Gastrocnemius medialis (tissue), 4 donors: ENCODE results near the gene PVRIG. TPM values are rescaled to one million over a fixed set of nuclear protein-coding genes. Genes with fewer than 3 reads are reported as not detected.
A peak's percentile ranks its signal among the peaks of the same experiment; 100 is the strongest.
"Not testable (repeated sequence)": the region's sequence is repeated elsewhere in the genome, so short reads cannot be mapped to it uniquely, and the experiment has no call there.

Source experiments
- ATAC-seq, 2 donors: fragments of 150-250 bp; one replicate each; pipeline ENCODE4 v1.9.1; 2016
- DNase-seq, 2 donors: peaks; one replicate each; pipeline ENCODE4 v3.0.0-alpha.2; 2019
- H3K27ac ChIP-seq, 4 donors: fragments of 200-600 bp; sonication (generic); 1 replicate in 1 of 4; 2 replicates in 3 of 4; pipeline ENCODE4 v1.5.1; 2016 to 2018; ENCODE audit warnings: mild to moderate bottlenecking in 2 of 4, moderate library complexity in 1 of 4
- H3K27me3 ChIP-seq, 3 donors: fragments of 200-600 bp; sonication (generic) in 2 of 3; 1 replicate in 1 of 3; 2 replicates in 2 of 3; pipeline versions ENCODE4 v1.5.1 to v1.6.0; 2016 to 2019; ENCODE audit warnings: mild to moderate bottlenecking in 1 of 3, moderate library complexity in 1 of 3
- H3K36me3 ChIP-seq, 2 donors: fragments of 200-600 bp; sonication (generic) in 1 of 2; one replicate each; pipeline ENCODE4 v1.5.1; 2017 to 2018
- H3K4me1 ChIP-seq, 2 donors: fragments of 200-600 bp; sonication (generic) in 1 of 2; one replicate each; pipeline ENCODE4 v1.5.1; 2016 to 2017; ENCODE audit warnings: mild to moderate bottlenecking in 2 of 2
- H3K4me3 ChIP-seq, 4 donors: fragments of 200-600 bp; sonication (generic) in 3 of 4; 1 replicate in 1 of 4; 2 replicates in 3 of 4; pipeline ENCODE4 v1.5.1; 2016 to 2019; ENCODE audit warnings: mild to moderate bottlenecking in 2 of 4
- H3K9me3 ChIP-seq, 3 donors: fragments of 200-600 bp; sonication (generic) in 2 of 3; 1 replicate in 1 of 3; 2 replicates in 2 of 3; pipeline ENCODE4 v1.5.1; 2016 to 2019
- POLR2A ChIP-seq, 2 donors: fragments of 450-650 bp; IDR thresholded peaks; one replicate each; pipeline ENCODE4 v1.6.1; 2017; ENCODE audit warnings: antibody characterized with exemption in 2 of 2, mild to moderate bottlenecking in 2 of 2, moderate library complexity in 2 of 2
- in situ Hi-C, 4 donors: fragments of 200-750 bp; cut with MboI; loops; one replicate each; pipeline versions ENCODE4 v1.15.0 to v1.8.0; 2017; ENCODE audit warnings: low sequenced_read_pairs in 4 of 4
- intact Hi-C: fragments of 100-400 bp; cut with DNase I; formaldehyde crosslinking; loops from one replicate; pipeline ENCODE4 v1.15.1; 2023; ENCODE audit warnings: low total_unique reads
- total RNA-seq, 4 donors: library from RNA; depleted of rRNA; stranded (reverse); fragments of >200 nt; gene quantifications; one replicate each; pipeline versions ENCODE4 v1.1.0 to v1.2.3, GENCODE V29; 2016
- TF ChIP-seq, protein P1 (sequence below), 5 experiments: fragments of 450-650 bp in 3 of 5; fragments of 200-600 bp in 2 of 5; sonication (generic) in 2 of 5; IDR thresholded peaks in 4 of 5; conservative IDR thresholded peaks in 1 of 5; 1 replicate in 4 of 5; 2 replicates in 1 of 5; pipeline ENCODE4 v1.5.1; 2016 to 2019; ENCODE audit warnings: antibody characterized with exemption in 5 of 5, mild to moderate bottlenecking in 3 of 5, moderate library complexity in 3 of 5

Gene PVRIG
- total RNA-seq, 4 donors from 2014 or later, result not detected

DNA sequence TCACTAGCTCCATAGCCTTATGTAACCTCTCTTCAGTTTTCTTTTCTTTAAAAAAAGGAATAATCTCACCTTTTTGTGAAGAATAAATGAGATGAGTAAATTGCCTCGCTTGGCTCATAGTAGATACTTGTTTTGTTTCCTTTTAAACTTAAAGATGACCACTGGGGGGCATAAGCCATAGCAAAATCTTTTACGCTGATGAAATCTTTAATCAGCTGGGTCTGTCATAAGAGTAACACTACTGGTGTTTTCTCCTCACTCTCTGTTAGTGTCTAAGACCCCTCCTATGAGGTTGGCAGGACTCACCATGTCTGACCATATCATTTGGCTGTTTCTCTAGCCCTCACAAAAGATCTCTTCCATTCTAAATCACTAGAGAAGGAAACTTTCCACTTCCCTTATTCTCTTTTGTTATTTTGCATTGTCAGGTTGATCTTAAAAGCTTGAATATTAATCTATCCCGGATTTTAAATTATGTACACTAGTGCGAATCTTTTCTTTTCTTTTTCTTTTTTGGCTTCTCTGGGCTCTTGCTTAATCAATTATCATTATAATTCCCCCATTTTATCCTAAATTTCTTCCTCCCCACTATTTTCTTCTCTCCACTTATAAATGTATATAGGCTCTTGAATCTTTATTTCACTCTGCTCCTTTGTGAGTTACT, 29.6 kb upstream of the PVRIG start:
- Histone ChIP-seq H3K9me3 (no peaks in the 10 kb centered on the region), H3K4me1 (no peaks in the 10 kb centered on the region), H3K27me3 (no peaks in the 10 kb centered on the region), H3K36me3 (no peaks in the 10 kb centered on the region), H3K27ac (no peak overlapping the region), H3K4me3 (no peak overlapping the region)
- intact Hi-C loops (no loop called here), in situ Hi-C loops (no loop called here)
- DNase-seq, result no peak
- TF ChIP-seq POLR2A (IDR thresholded peaks at IDR 0.05), result no peak
- TF ChIP-seq, protein P1, sequence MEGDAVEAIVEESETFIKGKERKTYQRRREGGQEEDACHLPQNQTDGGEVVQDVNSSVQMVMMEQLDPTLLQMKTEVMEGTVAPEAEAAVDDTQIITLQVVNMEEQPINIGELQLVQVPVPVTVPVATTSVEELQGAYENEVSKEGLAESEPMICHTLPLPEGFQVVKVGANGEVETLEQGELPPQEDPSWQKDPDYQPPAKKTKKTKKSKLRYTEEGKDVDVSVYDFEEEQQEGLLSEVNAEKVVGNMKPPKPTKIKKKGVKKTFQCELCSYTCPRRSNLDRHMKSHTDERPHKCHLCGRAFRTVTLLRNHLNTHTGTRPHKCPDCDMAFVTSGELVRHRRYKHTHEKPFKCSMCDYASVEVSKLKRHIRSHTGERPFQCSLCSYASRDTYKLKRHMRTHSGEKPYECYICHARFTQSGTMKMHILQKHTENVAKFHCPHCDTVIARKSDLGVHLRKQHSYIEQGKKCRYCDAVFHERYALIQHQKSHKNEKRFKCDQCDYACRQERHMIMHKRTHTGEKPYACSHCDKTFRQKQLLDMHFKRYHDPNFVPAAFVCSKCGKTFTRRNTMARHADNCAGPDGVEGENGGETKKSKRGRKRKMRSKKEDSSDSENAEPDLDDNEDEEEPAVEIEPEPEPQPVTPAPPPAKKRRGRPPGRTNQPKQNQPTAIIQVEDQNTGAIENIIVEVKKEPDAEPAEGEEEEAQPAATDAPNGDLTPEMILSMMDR (IDR thresholded peaks at IDR 0.05 in 4 of 5, conservative IDR thresholded peaks at IDR 0.05 in 1 of 5), result peak in 3 of 5 experiments; percentile 22 to 33 (median 26)
- ATAC-seq, result peak in 1 of 2 donors; percentile 30

DNA sequence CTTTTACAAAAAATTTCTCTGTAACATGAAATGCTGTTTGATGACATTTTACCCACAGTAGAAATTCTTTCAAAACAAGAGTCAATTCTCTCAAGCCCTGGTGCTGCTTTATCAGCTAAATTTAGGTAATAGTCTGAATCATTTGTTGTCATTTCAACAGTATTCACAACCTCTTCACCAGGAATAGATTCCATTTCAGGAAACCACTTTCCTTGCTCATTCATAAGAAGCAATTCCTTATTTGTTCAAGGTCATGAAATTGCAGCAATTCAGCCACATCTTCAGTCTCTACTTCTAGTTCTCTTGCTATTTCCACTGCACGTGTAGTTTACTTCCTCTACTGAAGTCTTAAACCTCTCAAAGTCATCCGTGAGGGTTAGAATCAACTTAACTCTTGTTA, 28.0 kb upstream of the PVRIG start:
- no peak for DNase-seq
- ATAC-seq, result no peak
- in situ Hi-C loops, result no loop called here
- no peak overlapping the region for H3K27ac ChIP-seq
- H3K4me3 ChIP-seq, result no peak overlapping the region
- TF ChIP-seq POLR2A (IDR thresholded peaks at IDR 0.05), result no peak
- no peaks in the 10 kb centered on the region for H3K9me3 ChIP-seq
- no peaks in the 10 kb centered on the region for H3K36me3 ChIP-seq
- intact Hi-C loops, result no loop called here
- H3K27me3 ChIP-seq, result no peaks in the 10 kb centered on the region
- no peaks in the 10 kb centered on the region for H3K4me1 ChIP-seq

DNA sequence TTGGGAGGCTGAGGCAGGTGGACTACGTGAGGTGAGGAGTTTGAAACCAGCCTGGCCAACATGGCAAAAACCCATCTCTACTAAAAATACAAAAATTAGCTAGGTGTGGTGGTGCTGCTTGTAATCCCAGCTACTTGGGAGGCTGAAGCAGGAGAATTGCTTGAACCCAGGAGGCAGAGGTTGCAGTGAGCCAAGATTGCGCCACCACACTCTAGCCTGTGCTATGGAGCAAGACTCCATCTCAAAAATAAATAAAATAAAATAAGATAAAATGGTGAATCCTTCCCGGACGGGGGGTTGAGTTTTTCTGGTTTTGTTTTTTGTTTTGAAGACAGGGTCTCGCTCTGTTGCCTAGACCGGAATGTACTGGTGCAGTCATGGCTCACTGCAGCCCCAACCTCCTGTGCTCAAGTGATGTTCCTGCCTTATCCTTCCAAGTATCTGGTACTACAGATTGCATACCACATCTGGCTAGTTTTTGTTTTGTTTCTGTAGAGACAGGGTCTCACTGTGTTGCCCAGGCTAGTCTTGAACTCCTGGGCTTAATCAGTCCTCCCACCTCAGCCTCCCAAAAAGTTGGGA, 27.4 kb upstream of the PVRIG start:
- not testable (repeated sequence) for ATAC-seq

DNA sequence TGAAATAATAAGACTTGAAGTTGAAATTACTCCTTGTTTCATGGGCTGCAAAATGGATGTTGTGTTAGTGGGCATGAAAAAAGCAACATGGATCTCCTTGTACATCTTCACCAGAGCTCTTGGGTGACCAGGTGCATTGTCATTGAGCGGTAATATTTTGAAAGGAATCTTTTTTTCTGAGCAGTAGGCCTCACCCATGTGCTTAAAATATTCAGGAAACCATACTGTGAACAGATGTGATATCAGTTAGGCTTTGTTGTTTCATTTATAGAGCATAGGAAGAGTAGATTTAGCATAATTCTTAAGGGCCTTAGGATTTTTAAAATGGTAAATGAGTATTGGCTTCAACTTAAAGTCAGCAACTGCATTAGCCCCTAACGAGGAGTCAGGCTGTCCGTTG, 26.8 kb upstream of the PVRIG start:
- DNase-seq (no peak), ATAC-seq (no peak)
- Histone ChIP-seq H3K36me3 (no peaks in the 10 kb centered on the region), H3K4me3 (no peak overlapping the region), H3K9me3 (no peaks in the 10 kb centered on the region), H3K27ac (no peak overlapping the region), H3K4me1 (no peaks in the 10 kb centered on the region), H3K27me3 (no peaks in the 10 kb centered on the region)
- intact Hi-C loops (no loop called here), in situ Hi-C loops (no loop called here)
- TF ChIP-seq, protein P1 (IDR thresholded peaks at IDR 0.05 in 4 of 5, conservative IDR thresholded peaks at IDR 0.05 in 1 of 5), result no peak
- no peak for TF ChIP-seq POLR2A (IDR thresholded peaks at IDR 0.05)

More for the DNA sequence above, 27.4 kb upstream of the PVRIG start:
- DNase-seq, H3K4me1 ChIP-seq, H3K27me3 ChIP-seq, intact Hi-C loops, H3K4me3 ChIP-seq, H3K27ac ChIP-seq, H3K36me3 ChIP-seq, H3K9me3 ChIP-seq, in situ Hi-C loops: not testable (repeated sequence)

DNA sequence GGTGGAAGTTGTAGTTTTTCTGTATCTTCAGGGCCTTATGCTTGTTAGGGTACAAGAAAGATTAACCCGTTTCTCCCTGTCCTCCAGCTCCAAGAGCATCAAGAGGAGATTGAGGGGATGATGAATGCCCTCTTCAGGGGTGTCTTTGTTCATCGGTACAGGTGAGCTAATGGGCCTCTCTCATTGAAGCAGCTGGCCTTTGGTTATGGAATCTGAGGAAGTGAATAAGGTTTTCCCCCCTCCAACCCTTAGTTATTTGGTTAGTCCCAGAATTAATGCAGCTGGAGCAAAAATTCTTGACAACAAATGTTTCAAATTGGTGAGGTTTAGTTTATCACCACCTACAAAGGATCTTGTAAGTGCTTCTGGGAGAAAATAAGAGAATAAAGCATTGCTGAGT, 24.5 kb upstream of the PVRIG start:
- H3K36me3 ChIP-seq, result no peaks in the 10 kb centered on the region
- TF ChIP-seq POLR2A (IDR thresholded peaks at IDR 0.05), result no peak
- TF ChIP-seq, protein P1 (IDR thresholded peaks at IDR 0.05 in 4 of 5, conservative IDR thresholded peaks at IDR 0.05 in 1 of 5), result no peak
- no peak for DNase-seq
- in situ Hi-C loops (no loop called here), intact Hi-C loops (no loop called here)
- no peak overlapping the region for H3K27ac ChIP-seq
- ATAC-seq, result no peak
- H3K4me3 ChIP-seq, result no peak overlapping the region
- no peaks in the 10 kb centered on the region for H3K27me3 ChIP-seq
- H3K9me3 ChIP-seq, result no peaks in the 10 kb centered on the region
- H3K4me1 ChIP-seq, result no peaks in the 10 kb centered on the region

DNA sequence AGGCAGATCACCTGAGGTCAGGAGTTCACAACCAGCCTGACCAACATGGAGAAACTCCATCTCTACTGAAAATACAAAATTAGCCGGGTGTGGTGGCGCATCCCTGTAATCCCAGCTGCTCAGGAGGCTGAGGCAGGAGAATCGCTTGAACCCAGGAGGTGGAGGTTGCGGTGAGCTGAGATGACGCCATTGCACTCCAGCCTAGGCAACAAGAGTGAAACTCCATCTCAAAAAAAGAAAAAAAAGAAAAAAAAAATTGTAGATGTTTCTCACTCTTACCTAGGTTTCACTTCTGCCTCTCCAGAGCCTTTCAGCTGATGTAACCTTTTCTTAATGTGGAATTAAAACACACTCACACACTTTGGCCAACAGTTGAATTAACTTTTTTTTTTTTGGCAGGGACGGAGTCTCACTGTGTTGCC, 23.8 kb upstream of the PVRIG start:
- intact Hi-C loops, result not testable (repeated sequence)

More for the DNA sequence above, 23.8 kb upstream of the PVRIG start:
- H3K9me3 ChIP-seq, DNase-seq, H3K27ac ChIP-seq, H3K4me3 ChIP-seq, H3K27me3 ChIP-seq, H3K4me1 ChIP-seq, ATAC-seq, H3K36me3 ChIP-seq, in situ Hi-C loops: not testable (repeated sequence)
